HUES64 (cell line): ENCODE measurements around the gene CXXC5.

Experiments
- H3K27ac ChIP-seq: 2 replicates; pipeline ENCODE4 v1.7.0; 2013; ENCODE audit warnings: low read depth, low read length, inconsistent platforms
- H3K27me3 ChIP-seq: 2 replicates; pipeline ENCODE4 v1.6.1; 2013; ENCODE audit warnings: mild to moderate bottlenecking, low read length; ENCODE audit not compliant: insufficient read depth
- H3K36me3 ChIP-seq: 2 replicates; pipeline ENCODE4 v1.6.1; 2013; ENCODE audit warnings: mild to moderate bottlenecking, low read length; ENCODE audit not compliant: insufficient read depth
- H3K4me1 ChIP-seq: 2 replicates; pipeline ENCODE4 v1.6.1; 2013; ENCODE audit warnings: mild to moderate bottlenecking, low read length, moderate library complexity; ENCODE audit not compliant: insufficient read depth
- H3K4me3 ChIP-seq: 2 replicates; pipeline ENCODE4 v1.5.1; 2013; ENCODE audit warnings: mild to moderate bottlenecking, low read length, moderate library complexity
- H3K9ac ChIP-seq: 2 replicates; pipeline ENCODE4 v1.6.1; 2013; ENCODE audit warnings: mild to moderate bottlenecking, low read depth, low read length
- H3K9me3 ChIP-seq: 2 replicates; pipeline ENCODE4 v1.6.1; 2013; ENCODE audit warnings: low read depth, low read length; ENCODE audit not compliant: insufficient read depth
- WGBS: fragments of 150-250, 120-280 bp; methylation state at CpG from one replicate; pipeline ENCODE4 v1.1.7; 2013; ENCODE audit warnings: missing lambda C conversion rate; 5-methylcytosine and 5-hydroxymethylcytosine counted together

CXXC5 gene

DNA sequence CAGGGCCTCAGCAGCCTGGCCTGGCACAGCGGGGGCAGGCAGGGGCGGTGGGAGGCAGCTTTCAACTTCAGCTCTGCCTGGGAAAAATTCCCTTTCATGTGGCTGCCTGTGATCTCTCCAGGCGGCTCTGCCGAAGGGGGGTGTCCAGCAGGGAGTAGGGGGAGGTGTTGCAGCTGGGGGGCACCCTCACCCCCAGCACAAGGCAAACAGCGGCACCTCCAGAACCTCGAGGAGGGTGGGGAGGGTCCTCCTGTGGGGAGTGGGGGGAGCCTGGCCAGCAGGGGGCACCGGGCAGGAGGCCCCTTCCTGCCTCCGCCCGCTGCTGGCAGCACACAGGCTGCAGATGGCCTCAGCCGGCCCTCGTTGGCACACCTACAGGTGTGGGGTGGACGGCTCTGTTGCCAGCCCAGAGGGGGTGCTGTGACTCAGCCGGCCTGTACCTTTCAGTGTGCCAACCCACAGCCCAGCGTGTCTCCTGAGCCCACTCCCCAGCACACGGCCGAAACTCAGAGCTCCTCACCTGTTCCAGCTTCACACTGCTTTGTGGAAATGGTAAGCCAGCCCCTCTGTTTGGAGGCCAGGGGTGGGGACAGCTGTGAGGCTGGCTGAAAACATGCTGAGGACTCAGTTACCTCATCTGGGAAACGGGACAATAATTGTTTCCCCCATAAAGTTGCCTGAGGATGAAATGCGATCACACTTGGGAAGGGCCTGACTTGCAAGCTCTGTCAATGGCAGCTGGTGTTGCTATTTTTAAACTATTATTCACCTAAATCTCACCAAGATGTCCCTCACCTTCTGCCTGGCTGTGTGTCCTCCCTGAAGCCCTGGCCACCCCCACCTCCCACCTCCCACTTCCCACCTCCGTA is 37.0 kb downstream of the CXXC5 start:
- no peaks in the 10 kb centered on the region for H3K27me3 ChIP-seq
- no peak overlapping the region for H3K27ac ChIP-seq
- no peak overlapping the region for H3K4me3 ChIP-seq
- no peaks in the 10 kb centered on the region for H3K9me3 ChIP-seq
- peaks cover 44% of the 10 kb centered on the region for H3K36me3 ChIP-seq
- H3K9ac ChIP-seq: no peak overlapping the region
- WGBS: 64% methylated on average over 19 of the region's 19 CpGs
- H3K4me1 ChIP-seq: peaks cover 55% of the 10 kb centered on the region

DNA sequence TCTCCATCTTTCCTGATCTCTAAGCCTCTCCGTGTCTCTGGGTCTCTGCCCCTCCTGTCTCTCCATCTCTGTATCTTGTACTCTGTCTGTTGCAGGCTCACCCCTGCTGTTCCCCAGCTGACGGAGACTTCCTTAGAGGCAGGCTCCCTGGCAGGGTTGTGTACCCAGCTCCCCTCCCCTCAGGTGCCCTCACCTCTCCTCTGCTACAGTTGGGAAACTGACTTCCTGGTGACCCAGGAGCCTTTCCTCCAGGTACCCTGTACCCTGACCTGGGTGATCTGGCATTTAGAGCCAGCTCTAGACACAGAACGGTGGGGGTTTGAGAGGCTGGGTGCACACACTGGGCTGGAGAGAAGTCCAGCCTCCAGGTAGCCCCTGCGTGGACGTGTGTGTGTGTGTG is 37.7 kb downstream of the CXXC5 start:
- WGBS: 74% methylated on average over 5 of the region's 5 CpGs
- peaks cover 36% of the 10 kb centered on the region for H3K36me3 ChIP-seq
- H3K27ac ChIP-seq: no peak overlapping the region
- H3K4me1 ChIP-seq: peaks cover 56% of the 10 kb centered on the region
- no peak overlapping the region for H3K9ac ChIP-seq
- H3K9me3 ChIP-seq: no peaks in the 10 kb centered on the region
- H3K27me3 ChIP-seq: no peaks in the 10 kb centered on the region
- no peak overlapping the region for H3K4me3 ChIP-seq

DNA sequence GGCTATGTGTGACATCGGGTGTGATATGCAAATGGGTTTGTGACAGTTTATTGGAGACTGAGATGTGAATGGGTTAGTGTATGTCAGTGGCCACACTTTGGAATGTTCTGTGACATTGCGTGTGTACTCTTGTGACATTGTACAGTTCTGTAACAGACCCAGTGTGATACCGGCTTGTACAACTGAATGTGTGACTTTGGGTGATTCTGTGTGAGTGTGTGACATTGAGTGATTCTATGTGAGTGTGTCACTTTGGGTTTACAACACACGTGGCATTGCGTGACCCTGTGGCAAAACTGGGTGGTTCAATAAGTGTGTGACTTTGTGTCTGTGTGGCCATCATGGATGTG is 38.2 kb downstream of the CXXC5 start:
- Histone ChIP-seq H3K27me3 (no peaks in the 10 kb centered on the region), H3K9ac (no peak overlapping the region), H3K36me3 (peaks cover 32% of the 10 kb centered on the region), H3K9me3 (no peaks in the 10 kb centered on the region), H3K4me1 (peaks cover 56% of the 10 kb centered on the region), H3K4me3 (no peak overlapping the region), H3K27ac (no peak overlapping the region)
- WGBS: 92% methylated on average over 5 of the region's 5 CpGs

DNA sequence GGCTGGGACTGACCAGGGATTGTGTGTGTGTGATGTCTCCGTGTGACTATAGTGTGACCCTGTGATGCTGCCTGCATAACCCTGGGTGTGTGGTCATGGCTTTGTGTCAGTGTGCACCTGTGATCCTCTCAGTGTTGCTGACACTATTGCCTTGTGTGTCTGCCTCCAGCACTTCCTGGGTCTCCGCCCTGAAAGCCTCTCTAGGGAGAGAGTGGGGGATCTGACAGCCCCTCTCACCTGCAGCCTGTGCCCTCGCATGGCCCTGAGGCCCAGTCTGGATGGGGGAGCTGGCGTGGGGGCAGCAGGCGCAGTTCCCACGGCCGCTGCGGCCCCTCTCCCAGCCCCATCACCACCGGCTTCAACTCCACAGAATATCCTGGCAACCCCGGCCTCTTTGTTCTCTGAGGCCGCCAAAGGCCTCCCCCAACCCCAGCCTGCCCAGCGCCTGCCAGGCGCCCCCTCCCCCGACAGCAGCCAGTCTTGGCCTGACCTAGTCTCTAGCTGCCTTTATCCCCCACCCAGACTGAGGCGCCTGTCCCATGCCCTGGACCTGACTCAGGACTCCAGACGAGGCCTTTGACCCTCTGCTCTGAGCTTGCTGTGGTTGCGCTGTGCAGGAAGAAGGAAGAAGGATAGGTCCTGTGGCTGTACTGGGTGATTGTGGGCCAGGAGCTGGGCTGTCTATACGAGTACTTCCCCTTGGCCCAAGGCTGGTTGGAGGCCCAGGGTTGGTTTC is 38.7 kb downstream of the CXXC5 start:
- 73% methylated on average over 18 of the region's 18 CpGs for WGBS
- H3K4me3 ChIP-seq: no peak overlapping the region
- H3K4me1 ChIP-seq: peaks cover 56% of the 10 kb centered on the region
- no peak overlapping the region for H3K9ac ChIP-seq
- H3K36me3 ChIP-seq: peaks cover 27% of the 10 kb centered on the region
- H3K27me3 ChIP-seq: no peaks in the 10 kb centered on the region
- H3K9me3 ChIP-seq: no peaks in the 10 kb centered on the region
- H3K27ac ChIP-seq: peak overlapping the region; percentile 34; the same call in 1 of the 2 replicates

DNA sequence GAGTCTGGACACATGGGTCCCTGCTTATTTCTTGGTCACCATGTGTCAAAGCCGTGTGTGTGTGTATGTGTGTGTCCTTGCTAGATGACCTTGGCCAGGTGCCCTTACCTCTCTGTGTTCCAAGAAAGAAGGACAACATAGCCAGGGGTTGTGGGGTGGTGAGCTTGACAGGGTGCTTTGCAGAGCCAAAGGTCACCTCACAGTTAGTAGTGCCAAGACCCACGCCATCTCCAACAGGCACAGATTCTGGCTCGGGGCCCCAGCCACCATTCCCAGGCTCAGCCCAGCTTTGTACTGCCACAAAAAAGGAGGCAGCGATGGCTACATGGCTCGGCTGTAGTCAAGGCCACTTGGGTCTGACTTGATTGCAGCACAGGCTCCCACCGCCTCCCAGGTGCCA is 39.5 kb downstream of the CXXC5 start:
- Histone ChIP-seq H3K9me3 (no peaks in the 10 kb centered on the region), H3K27ac (no peak overlapping the region; the same call in 1 of the 2 replicates), H3K36me3 (peaks cover 20% of the 10 kb centered on the region), H3K9ac (no peak overlapping the region), H3K4me1 (peaks cover 56% of the 10 kb centered on the region), H3K27me3 (no peaks in the 10 kb centered on the region), H3K4me3 (no peak overlapping the region)
- 87% methylated on average over 6 of the region's 6 CpGs for WGBS

DNA sequence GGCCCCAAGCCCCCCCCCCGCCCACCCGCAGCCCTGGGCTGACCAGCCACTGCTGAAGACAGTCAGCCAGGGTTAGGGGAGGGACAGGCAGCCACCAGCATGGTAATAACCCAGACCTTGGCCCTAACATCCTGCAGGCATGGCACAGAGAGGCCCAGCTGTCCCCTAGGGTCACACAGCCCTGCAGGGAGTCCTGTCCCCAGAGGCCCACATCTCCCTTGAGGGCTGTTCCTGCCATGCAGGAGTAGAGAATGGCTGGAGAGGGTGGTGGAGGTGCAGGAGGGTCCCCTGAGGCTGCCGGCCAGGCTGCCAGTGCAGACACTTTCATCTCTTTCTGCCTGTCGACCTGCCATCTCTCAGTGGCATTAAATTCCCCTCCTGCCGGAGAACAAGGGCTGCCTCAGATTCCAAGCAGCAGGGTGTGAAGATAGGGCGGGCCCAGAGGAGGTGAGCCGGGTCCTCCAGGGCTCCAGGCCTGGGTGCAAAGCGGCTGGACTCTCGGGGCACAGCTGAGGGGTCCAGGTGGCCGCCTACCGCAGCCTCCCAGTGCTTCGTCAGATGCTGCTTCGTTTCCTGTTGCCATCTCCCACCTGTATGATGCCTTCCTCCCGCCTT is 40.0 kb downstream of the CXXC5 start:
- Histone ChIP-seq H3K9me3 (no peaks in the 10 kb centered on the region), H3K36me3 (peaks cover 15% of the 10 kb centered on the region), H3K4me3 (no peak overlapping the region), H3K4me1 (peaks cover 58% of the 10 kb centered on the region), H3K9ac (no peak overlapping the region), H3K27me3 (no peaks in the 10 kb centered on the region), H3K27ac (no peak overlapping the region)
- 64% methylated on average over 14 of the region's 14 CpGs for WGBS

DNA sequence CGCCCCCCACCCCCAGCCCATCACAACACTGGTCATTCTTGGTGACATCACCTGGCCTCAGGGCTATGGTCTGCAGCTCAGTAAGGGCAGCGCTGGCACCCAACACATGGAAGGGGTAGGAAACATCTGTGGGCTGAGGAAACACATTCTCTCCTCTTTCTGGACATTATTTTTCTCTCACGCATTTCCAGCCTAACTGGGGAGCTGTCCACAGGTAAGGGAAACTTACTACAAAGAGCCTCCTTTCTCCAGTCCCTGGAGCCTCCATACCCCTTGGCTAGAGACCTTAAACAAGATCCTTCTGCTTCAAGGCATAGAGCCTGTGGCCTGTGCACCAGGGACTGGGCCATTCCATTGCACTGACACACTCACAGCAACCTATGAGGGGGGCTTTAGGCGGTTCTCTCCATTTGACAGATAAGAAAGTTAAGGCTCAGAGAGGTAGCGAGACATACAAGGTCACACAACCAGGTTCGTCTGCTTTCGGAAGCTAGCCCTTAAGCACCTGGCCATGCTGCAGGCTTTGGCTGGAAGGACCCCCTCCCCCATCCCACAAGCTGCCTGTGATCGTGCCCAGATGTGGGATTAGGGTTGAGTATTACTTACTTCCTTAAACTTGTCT is 40.7 kb downstream of the CXXC5 start:
- WGBS: 70% methylated on average over 7 of the region's 8 CpGs
- Histone ChIP-seq H3K4me1 (peaks cover 55% of the 10 kb centered on the region), H3K27ac (no peak overlapping the region)

DNA sequence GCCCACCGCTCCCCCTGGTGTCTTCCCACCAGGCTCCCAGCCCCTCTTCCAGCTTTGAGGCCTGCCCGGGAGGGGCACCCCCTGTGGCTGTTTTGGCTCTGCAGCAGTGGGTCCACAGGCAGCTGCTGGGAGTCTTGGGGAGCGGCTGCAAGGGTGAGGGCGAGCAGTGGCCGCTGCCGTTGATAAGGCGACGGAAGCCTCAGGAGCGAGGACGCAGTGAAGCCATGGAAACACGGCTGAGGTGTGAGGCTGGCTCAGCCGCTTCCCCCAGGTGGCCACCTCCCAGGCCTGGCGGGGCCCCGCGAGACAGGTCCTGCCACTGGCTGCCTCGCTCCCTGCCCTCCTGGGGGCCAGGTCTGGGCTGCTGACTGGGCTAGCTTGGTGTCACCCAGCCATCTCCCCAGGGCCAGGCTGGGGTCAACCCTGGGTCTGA is 41.5 kb downstream of the CXXC5 start:
- Histone ChIP-seq H3K4me1 (peaks cover 47% of the 10 kb centered on the region), H3K27me3 (no peaks in the 10 kb centered on the region), H3K36me3 (peaks cover 2% of the 10 kb centered on the region; the same call in 1 of the 2 replicates), H3K9ac (no peak overlapping the region), H3K27ac (no peak overlapping the region), H3K4me3 (no peak overlapping the region), H3K9me3 (no peaks in the 10 kb centered on the region)
- 20% methylated on average over 16 of the region's 16 CpGs for WGBS

More for the DNA sequence above, 40.7 kb downstream of the CXXC5 start:
- Histone ChIP-seq H3K4me3 (no peak overlapping the region), H3K36me3 (peaks cover 9% of the 10 kb centered on the region; the same call in 1 of the 2 replicates), H3K9me3 (no peaks in the 10 kb centered on the region), H3K9ac (no peak overlapping the region), H3K27me3 (no peaks in the 10 kb centered on the region)

DNA sequence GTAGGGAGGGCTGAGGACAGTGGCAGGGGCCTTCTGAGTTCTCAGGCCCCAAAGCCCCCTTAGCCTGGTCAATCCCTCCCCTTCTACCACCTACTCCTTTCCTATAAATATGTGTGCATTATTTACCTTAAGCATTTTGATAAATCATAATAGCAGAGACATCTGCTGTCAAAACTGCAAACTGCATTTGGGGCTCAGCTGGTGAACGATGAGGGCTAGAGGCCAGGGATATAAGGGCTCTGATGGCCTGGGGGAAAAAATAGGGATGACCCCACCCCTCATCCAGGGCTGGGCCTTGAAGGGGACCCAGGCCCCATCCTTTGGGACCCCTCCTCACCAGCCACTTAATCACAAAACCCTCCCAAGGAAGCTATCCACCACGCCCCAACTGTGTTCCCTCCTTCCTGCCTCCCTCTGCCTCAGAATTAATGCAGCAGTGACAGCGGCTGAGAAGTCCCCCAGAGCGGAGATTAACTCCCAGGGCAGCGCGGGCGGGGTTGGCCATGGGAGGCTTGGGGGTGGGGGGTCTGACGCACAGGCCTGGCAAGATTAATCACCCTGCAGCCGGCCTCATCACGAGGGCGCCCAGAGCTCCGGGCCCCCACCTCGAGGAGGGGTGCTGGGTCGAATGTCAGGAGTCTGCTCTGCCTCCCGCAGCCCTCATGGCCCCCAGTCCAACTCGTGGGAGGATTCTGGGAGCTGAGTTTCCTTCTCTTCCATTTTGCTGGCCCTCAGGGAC is 42.1 kb downstream of the CXXC5 start:
- whole genome bisulfite sequencing: 10% methylated on average over 16 of the region's 16 CpGs
- Histone ChIP-seq H3K9me3 (no peaks in the 10 kb centered on the region), H3K9ac (no peak overlapping the region), H3K27me3 (no peaks in the 10 kb centered on the region), H3K4me1 (peaks cover 47% of the 10 kb centered on the region), H3K36me3 (peaks cover 2% of the 10 kb centered on the region; the same call in 1 of the 2 replicates), H3K4me3 (no peak overlapping the region), H3K27ac (no peak overlapping the region)

DNA sequence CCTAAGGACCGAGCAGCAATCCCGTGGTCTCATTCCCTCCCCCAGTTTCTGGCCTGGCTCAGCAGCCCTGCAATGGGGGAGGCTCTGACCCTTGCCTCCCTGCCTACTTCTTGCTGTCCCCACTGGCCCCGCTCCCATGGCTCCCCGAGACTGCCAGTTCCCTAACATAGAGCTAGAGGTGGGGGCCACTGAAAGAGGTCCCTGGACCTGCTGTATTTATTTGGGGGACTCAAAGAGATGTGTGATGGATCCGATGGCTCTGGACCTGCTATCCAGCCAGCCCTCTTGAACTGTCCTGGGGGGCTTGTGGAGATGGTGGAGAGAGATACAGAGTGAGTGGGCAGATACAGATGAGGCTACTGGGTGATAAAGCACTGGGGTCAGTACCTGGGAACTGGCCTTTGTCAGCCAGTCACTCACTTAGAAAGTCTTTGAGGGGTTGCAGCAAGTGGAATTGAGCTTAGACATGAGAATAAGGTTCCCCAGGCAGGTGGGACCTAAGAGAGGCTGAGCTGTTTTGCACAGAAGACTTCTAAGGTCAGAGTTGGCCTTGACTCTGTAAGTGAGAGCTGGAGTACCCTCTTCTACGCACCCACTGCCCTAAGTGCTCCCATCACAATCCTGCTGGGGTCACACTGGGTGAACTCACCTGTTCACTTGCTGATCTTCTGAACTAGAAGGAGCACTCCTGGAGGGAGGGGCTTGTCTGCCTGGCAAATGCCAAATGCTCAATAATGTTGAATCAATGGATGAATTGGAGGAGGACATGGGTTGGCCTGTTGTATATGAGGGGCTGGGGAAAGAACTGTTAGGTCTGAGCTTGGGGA is 42.9 kb downstream of the CXXC5 start:
- WGBS: 74% methylated on average over 6 of the region's 6 CpGs
- Histone ChIP-seq H3K36me3 (peaks cover 2% of the 10 kb centered on the region; the same call in 1 of the 2 replicates), H3K27me3 (no peaks in the 10 kb centered on the region), H3K4me1 (peaks cover 43% of the 10 kb centered on the region), H3K9me3 (no peaks in the 10 kb centered on the region), H3K27ac (no peak overlapping the region), H3K9ac (no peak overlapping the region), H3K4me3 (no peak overlapping the region)
